RWPE2 (cell line): ENCODE results near the gene ALDOC.

Experiments used
- ATAC-seq: fragments of 200-7000 bp; cut with Tn5 transposase; 3 replicates; pipeline ENCODE4 v1.9.1; 2021; ENCODE audit warnings: low read depth
- DNase-seq: peaks from one replicate; pipeline ENCODE4 v3.0.0-alpha.2; 2020; ENCODE audit warnings: low spot score
- H3K27ac ChIP-seq: fragments of 450-650 bp; 2 replicates; pipeline ENCODE4 v1.5.1; 2017; ENCODE audit warnings: mild to moderate bottlenecking; ENCODE audit not compliant: poor library complexity, severe bottlenecking
- H3K27me3 ChIP-seq: fragments of 250-450 bp; sonication (Bioruptor Pico); 2 replicates; pipeline ENCODE4 v1.5.1; 2021; ENCODE audit warnings: mild to moderate bottlenecking, moderate library complexity; ENCODE audit not compliant: insufficient read depth, poor library complexity, severe bottlenecking
- H3K36me3 ChIP-seq: fragments of 250-450 bp; sonication (Bioruptor Pico); 2 replicates; pipeline ENCODE4 v1.5.1; 2020; ENCODE audit warnings: low read depth, mild to moderate bottlenecking, moderate library complexity
- H3K4me1 ChIP-seq: fragments of 250-450 bp; sonication (Bioruptor Pico); 2 replicates; pipeline ENCODE4 v1.5.1; 2021; ENCODE audit warnings: mild to moderate bottlenecking, moderate library complexity; ENCODE audit not compliant: insufficient read depth, poor library complexity, severe bottlenecking
- H3K4me3 ChIP-seq: fragments of 250-450 bp; sonication (Bioruptor Pico); 2 replicates; pipeline ENCODE4 v1.5.1; 2021; ENCODE audit warnings: mild to moderate bottlenecking, moderate library complexity; ENCODE audit not compliant: severe bottlenecking
- H3K9me3 ChIP-seq: fragments of 250-450 bp; sonication (Bioruptor Pico); 2 replicates; pipeline ENCODE4 v1.5.1; 2021; ENCODE audit warnings: mild to moderate bottlenecking, moderate library complexity; ENCODE audit not compliant: severe bottlenecking
- TF ChIP-seq, protein P1 (sequence below): fragments of 450-650 bp; IDR thresholded peaks from one replicate; pipeline ENCODE4 v1.5.1; 2017; ENCODE audit warnings: mild to moderate bottlenecking, moderate library complexity; ENCODE audit not compliant: poor library complexity, severe bottlenecking

The ALDOC gene

DNA sequence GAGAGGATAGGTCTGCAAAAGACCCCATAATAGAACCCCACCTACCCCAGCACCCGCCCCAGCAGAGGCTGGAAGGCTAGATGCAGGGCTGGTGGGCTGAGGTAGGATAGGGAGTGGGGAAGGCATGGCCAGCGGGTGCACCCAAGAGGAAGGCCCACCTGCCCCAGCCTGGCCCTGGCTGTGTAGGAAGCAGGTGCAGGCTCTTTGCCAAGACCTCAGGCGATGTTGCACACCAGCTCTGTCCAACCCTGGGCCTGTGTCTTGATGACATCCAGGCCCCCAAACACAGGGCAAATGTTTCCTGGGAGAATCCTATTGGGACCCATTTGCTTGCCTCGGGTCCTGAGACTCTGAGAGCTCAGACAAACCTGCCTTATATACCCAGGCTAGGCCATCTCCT, 36.5 kb downstream of the ALDOC start:
- Histone ChIP-seq H3K4me3 (no peak overlapping the region), H3K4me1 (no peaks in the 10 kb centered on the region), H3K27ac (no peak overlapping the region), H3K9me3 (no peaks in the 10 kb centered on the region), H3K27me3 (no peaks in the 10 kb centered on the region), H3K36me3 (no peaks in the 10 kb centered on the region)
- DNase-seq (no peak), ATAC-seq (no peak)
- TF ChIP-seq, protein P1, sequence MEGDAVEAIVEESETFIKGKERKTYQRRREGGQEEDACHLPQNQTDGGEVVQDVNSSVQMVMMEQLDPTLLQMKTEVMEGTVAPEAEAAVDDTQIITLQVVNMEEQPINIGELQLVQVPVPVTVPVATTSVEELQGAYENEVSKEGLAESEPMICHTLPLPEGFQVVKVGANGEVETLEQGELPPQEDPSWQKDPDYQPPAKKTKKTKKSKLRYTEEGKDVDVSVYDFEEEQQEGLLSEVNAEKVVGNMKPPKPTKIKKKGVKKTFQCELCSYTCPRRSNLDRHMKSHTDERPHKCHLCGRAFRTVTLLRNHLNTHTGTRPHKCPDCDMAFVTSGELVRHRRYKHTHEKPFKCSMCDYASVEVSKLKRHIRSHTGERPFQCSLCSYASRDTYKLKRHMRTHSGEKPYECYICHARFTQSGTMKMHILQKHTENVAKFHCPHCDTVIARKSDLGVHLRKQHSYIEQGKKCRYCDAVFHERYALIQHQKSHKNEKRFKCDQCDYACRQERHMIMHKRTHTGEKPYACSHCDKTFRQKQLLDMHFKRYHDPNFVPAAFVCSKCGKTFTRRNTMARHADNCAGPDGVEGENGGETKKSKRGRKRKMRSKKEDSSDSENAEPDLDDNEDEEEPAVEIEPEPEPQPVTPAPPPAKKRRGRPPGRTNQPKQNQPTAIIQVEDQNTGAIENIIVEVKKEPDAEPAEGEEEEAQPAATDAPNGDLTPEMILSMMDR, result no peak

DNA sequence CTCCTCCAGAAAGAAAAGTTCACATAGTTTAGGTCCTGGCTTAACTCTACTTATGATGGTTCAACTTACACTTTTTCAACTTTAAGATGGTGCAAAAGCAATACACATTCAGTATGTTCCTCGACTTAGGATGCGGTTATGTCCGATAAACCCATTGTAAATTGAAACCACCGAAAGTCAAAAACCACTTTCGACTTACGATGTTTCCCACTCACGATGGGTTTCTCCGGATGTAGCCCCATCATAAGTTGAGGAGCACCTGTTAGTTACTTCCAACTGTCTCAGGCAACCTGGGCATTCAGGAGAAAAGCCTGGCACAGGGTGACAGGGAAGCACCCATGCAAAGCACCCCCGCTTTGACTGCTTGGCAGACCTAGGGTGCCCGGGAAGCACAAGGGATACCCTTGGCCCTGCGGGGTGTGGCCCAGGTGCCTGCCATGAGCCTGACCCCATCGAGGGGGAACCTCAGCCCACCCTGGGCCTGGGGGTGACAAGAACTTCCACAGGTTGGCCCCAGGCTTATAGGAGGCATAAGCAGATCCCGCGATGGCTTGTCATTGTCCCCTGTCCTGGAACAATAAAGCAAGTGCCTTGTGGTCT, 38.3 kb downstream of the ALDOC start:
- no peak overlapping the region for H3K4me3 ChIP-seq
- H3K9me3 ChIP-seq, result no peaks in the 10 kb centered on the region
- H3K27ac ChIP-seq, result no peak overlapping the region
- TF ChIP-seq, protein P1, result no peak
- no peak for ATAC-seq
- H3K36me3 ChIP-seq, result no peaks in the 10 kb centered on the region
- no peak for DNase-seq
- H3K27me3 ChIP-seq, result no peaks in the 10 kb centered on the region
- no peaks in the 10 kb centered on the region for H3K4me1 ChIP-seq

DNA sequence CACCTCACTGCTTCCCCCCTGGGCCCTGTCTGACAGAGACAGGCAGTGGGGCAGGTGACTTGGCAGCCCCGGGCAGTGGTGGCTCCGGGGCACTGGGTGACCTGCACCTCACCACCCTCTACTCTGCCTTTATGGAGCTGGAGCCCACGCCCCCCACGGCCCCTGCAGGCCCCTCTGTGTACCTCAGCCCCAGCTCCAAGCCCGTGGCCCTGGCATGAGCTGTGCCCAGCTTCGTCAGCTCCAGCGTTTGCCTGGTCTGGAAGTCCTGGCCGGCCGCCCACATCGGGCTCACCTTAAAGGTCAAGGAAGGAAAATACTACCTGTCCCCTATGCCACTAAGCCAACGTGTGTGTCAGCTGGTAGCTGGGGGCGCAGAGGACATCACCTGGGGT, 39.5 kb downstream of the ALDOC start:
- H3K4me3 ChIP-seq, result no peak overlapping the region
- TF ChIP-seq, protein P1, result no peak
- no peak for DNase-seq
- H3K9me3 ChIP-seq, result no peaks in the 10 kb centered on the region
- no peak for ATAC-seq
- H3K27ac ChIP-seq, result no peak overlapping the region
- no peaks in the 10 kb centered on the region for H3K27me3 ChIP-seq
- no peaks in the 10 kb centered on the region for H3K36me3 ChIP-seq
- H3K4me1 ChIP-seq, result peaks cover 9% of the 10 kb centered on the region

DNA sequence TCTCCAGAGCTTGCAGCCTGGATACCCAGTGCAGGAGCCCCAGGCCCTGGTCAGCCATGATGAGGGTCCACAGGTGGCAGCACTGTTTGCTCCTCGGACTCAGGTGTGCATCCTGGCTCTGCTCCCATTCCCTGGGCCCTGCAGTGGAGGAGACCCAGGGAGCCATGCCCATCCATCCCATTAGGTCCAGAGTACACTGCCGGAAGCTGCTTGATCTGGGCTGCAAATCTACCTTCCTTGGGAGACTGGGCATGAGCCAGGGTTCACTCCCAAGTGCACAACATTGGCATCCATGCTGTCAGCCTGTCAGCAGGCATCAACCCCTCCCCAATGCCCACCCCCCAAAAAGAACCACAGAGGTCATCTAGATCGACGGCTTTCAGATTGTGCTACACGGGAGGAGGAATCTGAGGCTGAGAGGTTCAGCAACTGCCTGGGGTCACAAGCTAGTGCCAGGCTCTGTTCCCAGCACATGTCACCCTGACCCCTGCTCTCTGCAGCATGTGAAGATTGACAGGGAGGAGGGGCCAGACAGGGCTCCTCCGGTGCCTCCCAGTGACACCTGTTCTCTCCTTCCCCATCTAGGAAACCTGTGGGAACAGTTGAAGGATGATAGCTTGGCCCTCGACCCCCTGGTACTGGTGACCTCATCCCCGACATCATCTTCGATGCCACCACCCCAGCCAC, 40.0 kb downstream of the ALDOC start:
- Histone ChIP-seq H3K27me3 (no peaks in the 10 kb centered on the region), H3K36me3 (no peaks in the 10 kb centered on the region), H3K27ac (no peak overlapping the region), H3K9me3 (no peaks in the 10 kb centered on the region), H3K4me1 (peaks cover 9% of the 10 kb centered on the region), H3K4me3 (no peak overlapping the region)
- no peak for DNase-seq
- no peak for ATAC-seq
- TF ChIP-seq, protein P1, result no peak

DNA sequence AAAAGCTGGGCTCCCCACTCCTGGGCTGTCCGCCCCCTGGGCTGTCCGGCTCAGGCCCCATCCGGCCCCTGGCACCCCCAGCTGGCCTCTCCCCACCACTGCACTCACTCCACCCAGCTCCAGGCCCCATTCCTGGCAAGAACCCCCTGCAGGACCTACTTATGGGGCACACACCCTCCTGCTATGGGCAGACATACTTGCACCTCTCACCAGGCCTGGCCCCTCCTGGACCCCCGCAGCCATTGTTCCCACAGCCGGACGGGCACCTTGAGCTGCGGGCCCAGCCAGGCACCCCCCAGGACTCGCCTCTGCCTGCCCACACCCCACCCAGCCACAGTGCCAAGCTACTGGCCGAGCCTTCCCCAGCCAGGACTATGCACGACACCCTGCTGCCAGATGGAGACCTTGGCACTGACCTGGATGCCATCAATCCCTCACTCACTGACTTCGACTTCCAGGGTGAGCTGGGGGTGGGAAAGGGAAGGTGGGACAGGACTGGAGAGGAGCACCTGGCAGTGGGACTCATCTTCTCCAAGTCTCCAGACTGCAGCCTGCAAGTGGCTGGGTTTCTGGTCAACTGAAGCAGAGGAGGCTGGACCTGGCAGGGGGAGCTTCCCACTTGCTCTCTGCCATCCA, 41.8 kb downstream of the ALDOC start:
- Histone ChIP-seq H3K27me3 (no peaks in the 10 kb centered on the region), H3K4me3 (no peak overlapping the region), H3K36me3 (no peaks in the 10 kb centered on the region), H3K9me3 (no peaks in the 10 kb centered on the region), H3K4me1 (peaks cover 9% of the 10 kb centered on the region), H3K27ac (no peak overlapping the region)
- ATAC-seq (no peak), DNase-seq (no peak)
- TF ChIP-seq, protein P1, result no peak
